Measurements from ENCODE around the gene SLC26A9. TPM values are rescaled to one million over a fixed set of nuclear protein-coding genes. Genes with fewer than 3 reads are reported as not detected.
A peak's percentile ranks its signal among the peaks of the same experiment; 100 is the strongest.
"Not testable (repeated sequence)": the region's sequence is repeated elsewhere in the genome, so short reads cannot be mapped to it uniquely, and the experiment has no call there.

SLC26A9 gene
- total RNA-seq, 1 donor from 2014 or later: not detected

DNA sequence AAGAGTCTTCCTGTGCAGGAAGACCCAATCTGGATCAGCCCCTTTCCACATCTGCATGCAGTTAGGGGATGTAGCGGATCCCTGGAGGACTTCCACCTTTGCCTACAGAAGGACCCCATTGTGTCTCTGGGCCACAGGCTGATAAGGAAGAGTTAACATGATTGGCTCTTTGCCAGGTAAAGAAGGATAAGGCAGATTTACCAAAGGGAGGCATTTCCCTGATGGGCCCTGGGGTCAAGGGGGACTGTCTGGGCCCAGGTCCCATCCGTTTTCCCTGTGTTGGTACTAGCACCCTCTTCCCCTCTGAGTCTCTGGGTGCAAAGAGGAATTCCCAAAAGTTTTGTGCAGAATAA, 29.1 kb downstream of the SLC26A9 start:
- Mint-ChIP-seq H3K27me3 (ENCODE audit: low read depth) (no peaks in the 10 kb centered on the region), H3K36me3 (ENCODE audit: low read depth) (no peaks in the 10 kb centered on the region), H3K27ac (ENCODE audit: unreplicated experiment) (no peak overlapping the region), H3K4me3 (ENCODE audit: unreplicated experiment) (no peak overlapping the region), H3K4me1 (ENCODE audit: low read depth) (peaks cover 24% of the 10 kb centered on the region), H3K9me3 (ENCODE audit: low read depth) (no peaks in the 10 kb centered on the region)
- no peak for DNase-seq (ENCODE audit: low spot score)
- no peak for TF ChIP-seq CTCF (IDR thresholded peaks at IDR 0.05)

- DNase-seq (ENCODE audit: low spot score): no peak
- no peak for TF ChIP-seq CTCF (IDR thresholded peaks at IDR 0.05)
- H3K27ac Mint-ChIP-seq (ENCODE audit: unreplicated experiment): peak overlapping the region; percentile 49
- no peak overlapping the region for H3K4me3 Mint-ChIP-seq (ENCODE audit: unreplicated experiment)
- H3K9me3 Mint-ChIP-seq (ENCODE audit: low read depth): no peaks in the 10 kb centered on the region
- no peaks in the 10 kb centered on the region for H3K27me3 Mint-ChIP-seq (ENCODE audit: low read depth)
- H3K36me3 Mint-ChIP-seq (ENCODE audit: low read depth): no peaks in the 10 kb centered on the region
- peaks cover 22% of the 10 kb centered on the region for H3K4me1 Mint-ChIP-seq (ENCODE audit: low read depth)
Observed at GRCh38 chr1:205913451-205914154, 29.7 kb downstream of the SLC26A9 start.

- Mint-ChIP-seq H3K4me1 (ENCODE audit: low read depth) (peaks cover 10% of the 10 kb centered on the region), H3K27me3 (ENCODE audit: low read depth) (no peaks in the 10 kb centered on the region)
- no peak for DNase-seq (ENCODE audit: low spot score)
Observed at GRCh38 chr1:205907794-205908193, 35.5 kb downstream of the SLC26A9 start.

DNA sequence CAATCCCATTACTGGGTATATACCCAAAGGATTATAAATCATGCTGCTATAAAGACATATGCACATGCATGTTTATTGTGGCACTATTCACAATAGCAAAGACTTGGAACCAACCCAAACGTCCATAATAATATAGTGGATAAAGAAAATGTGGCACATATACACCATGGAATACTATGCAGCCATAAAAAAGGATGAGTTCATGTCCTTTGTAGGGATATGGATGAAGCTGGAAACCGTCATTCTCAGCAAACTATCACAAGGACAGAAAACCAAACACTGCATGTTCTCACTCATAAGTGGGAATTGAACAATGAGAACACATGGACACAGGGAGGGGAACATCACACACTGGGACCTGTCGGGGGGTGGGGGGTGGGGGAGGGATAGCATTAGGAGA, 38.2 kb downstream of the SLC26A9 start:
- not testable (repeated sequence) for DNase-seq (ENCODE audit: low spot score); H3K27ac Mint-ChIP-seq (ENCODE audit: unreplicated experiment); H3K27me3 Mint-ChIP-seq (ENCODE audit: low read depth); H3K4me3 Mint-ChIP-seq (ENCODE audit: unreplicated experiment)
- Mint-ChIP-seq H3K4me1 (ENCODE audit: low read depth) (peaks cover 10% of the 10 kb centered on the region), H3K9me3 (ENCODE audit: low read depth) (peaks cover 40% of the 10 kb centered on the region), H3K36me3 (ENCODE audit: low read depth) (peaks cover 21% of the 10 kb centered on the region)

More at GRCh38 chr1:205907794-205908193, 35.5 kb downstream of the SLC26A9 start:
- Mint-ChIP-seq H3K27ac (ENCODE audit: unreplicated experiment) (peak overlapping the region; percentile 36), H3K36me3 (ENCODE audit: low read depth) (peaks cover 7% of the 10 kb centered on the region), H3K9me3 (ENCODE audit: low read depth) (peaks cover 17% of the 10 kb centered on the region), H3K4me3 (ENCODE audit: unreplicated experiment) (no peak overlapping the region)
- TF ChIP-seq CTCF (IDR thresholded peaks at IDR 0.05): peak; percentile 74

DNA sequence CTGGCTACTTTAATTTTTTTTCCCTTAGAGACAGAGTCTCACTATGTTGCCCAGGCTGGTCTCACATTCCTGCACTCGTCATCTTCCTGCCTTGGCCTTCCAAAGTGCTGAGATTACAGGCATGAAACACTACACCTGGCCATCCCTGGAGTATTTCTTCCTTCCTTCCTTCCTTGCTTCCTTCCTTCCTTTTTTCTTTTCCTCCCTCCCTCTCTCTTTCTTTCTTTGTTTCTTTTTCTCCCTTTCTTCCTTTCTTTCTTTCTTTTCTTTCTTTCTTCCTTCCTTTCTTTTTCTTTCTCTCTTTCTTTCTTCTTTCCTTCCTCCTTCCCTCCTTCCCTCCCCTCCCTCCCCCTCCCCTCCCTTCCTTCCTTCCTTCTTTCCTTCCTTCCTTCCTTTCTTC, 46.9 kb downstream of the SLC26A9 start:
- Mint-ChIP-seq H3K9me3 (ENCODE audit: low read depth) (peaks cover 32% of the 10 kb centered on the region), H3K27me3 (ENCODE audit: low read depth) (no peaks in the 10 kb centered on the region)

DNA sequence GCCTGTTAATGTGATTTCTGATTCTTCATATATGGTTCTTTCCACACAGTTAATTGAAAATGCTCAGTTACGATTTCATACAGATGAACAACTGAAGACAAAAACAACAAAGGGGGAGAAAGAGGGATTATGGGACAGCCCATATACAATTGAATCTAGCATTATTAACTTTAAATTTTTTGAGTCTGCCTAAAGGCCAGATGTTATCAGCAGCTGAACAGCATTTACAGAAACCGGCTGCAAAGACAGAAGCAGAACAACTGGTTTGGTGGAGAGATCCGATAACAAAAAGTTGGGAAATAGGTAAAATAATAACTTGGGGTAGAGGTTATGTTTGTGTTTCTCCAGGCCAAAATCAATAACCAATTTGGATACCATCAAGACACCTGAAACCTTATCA, 49.1 kb downstream of the SLC26A9 start:
- Mint-ChIP-seq H3K4me1 (ENCODE audit: low read depth) (peaks cover 25% of the 10 kb centered on the region), H3K9me3 (ENCODE audit: low read depth) (peaks cover 28% of the 10 kb centered on the region), H3K36me3 (ENCODE audit: low read depth) (peaks cover 35% of the 10 kb centered on the region)
- not testable (repeated sequence) for H3K4me3 Mint-ChIP-seq (ENCODE audit: unreplicated experiment); H3K27ac Mint-ChIP-seq (ENCODE audit: unreplicated experiment); DNase-seq (ENCODE audit: low spot score); H3K27me3 Mint-ChIP-seq (ENCODE audit: low read depth)

More for the DNA sequence above, 46.9 kb downstream of the SLC26A9 start:
- Mint-ChIP-seq H3K4me1 (ENCODE audit: low read depth) (peaks cover 6% of the 10 kb centered on the region), H3K4me3 (ENCODE audit: unreplicated experiment) (no peak overlapping the region), H3K27ac (ENCODE audit: unreplicated experiment) (no peak overlapping the region), H3K36me3 (ENCODE audit: low read depth) (peaks cover 38% of the 10 kb centered on the region)
- TF ChIP-seq CTCF (IDR thresholded peaks at IDR 0.05): no peak
- DNase-seq (ENCODE audit: low spot score): no peak

GRCh38 chr1:205892175-205892574, 51.1 kb downstream of the SLC26A9 start:
- H3K27me3 Mint-ChIP-seq (ENCODE audit: low read depth); H3K4me3 Mint-ChIP-seq (ENCODE audit: unreplicated experiment); DNase-seq (ENCODE audit: low spot score); H3K27ac Mint-ChIP-seq (ENCODE audit: unreplicated experiment): not testable (repeated sequence)
- H3K4me1 Mint-ChIP-seq (ENCODE audit: low read depth): peaks cover 32% of the 10 kb centered on the region
- peaks cover 19% of the 10 kb centered on the region for H3K9me3 Mint-ChIP-seq (ENCODE audit: low read depth)
- H3K36me3 Mint-ChIP-seq (ENCODE audit: low read depth): peaks cover 28% of the 10 kb centered on the region

- Mint-ChIP-seq H3K9me3 (ENCODE audit: low read depth) (peaks cover 13% of the 10 kb centered on the region), H3K4me1 (ENCODE audit: low read depth) (peaks cover 32% of the 10 kb centered on the region), H3K36me3 (ENCODE audit: low read depth) (peaks cover 25% of the 10 kb centered on the region)
- not testable (repeated sequence) for H3K4me3 Mint-ChIP-seq (ENCODE audit: unreplicated experiment); H3K27me3 Mint-ChIP-seq (ENCODE audit: low read depth); H3K27ac Mint-ChIP-seq (ENCODE audit: unreplicated experiment); DNase-seq (ENCODE audit: low spot score)
Observed at GRCh38 chr1:205891481-205891880, 51.8 kb downstream of the SLC26A9 start.

- not testable (repeated sequence) for DNase-seq (ENCODE audit: low spot score); H3K27me3 Mint-ChIP-seq (ENCODE audit: low read depth); H3K4me3 Mint-ChIP-seq (ENCODE audit: unreplicated experiment); H3K27ac Mint-ChIP-seq (ENCODE audit: unreplicated experiment); H3K9me3 Mint-ChIP-seq (ENCODE audit: low read depth)
- H3K36me3 Mint-ChIP-seq (ENCODE audit: low read depth): peaks cover 18% of the 10 kb centered on the region
- peaks cover 32% of the 10 kb centered on the region for H3K4me1 Mint-ChIP-seq (ENCODE audit: low read depth)
Observed at GRCh38 chr1:205890631-205891030, 52.6 kb downstream of the SLC26A9 start.
